Right cardiac atrium (tissue), 5 donors: ENCODE measurements around the gene OR10P1. TPM values are rescaled to one million over a fixed set of nuclear protein-coding genes. Genes with fewer than 3 reads are reported as not detected.
A peak's percentile ranks its signal among the peaks of the same experiment; 100 is the strongest.

Source experiments
- ATAC-seq, 2 donors: fragments of 200-7000 bp; cut with Tn5 transposase; one replicate each; pipeline versions ENCODE4 v1.8.0 to v1.9.1; 2020; ENCODE audit warnings: moderate library complexity in 2 of 2, mild to moderate bottlenecking in 1 of 2
- DNase-seq, 3 donors: peaks; one replicate each; pipeline ENCODE4 v3.0.0-alpha.2; 2020
- H3K27ac ChIP-seq: one replicate; pipeline ENCODE4 v1.5.1; 2013; ENCODE audit warnings: mild to moderate bottlenecking, low read length, control low read depth, moderate library complexity
- H3K27me3 ChIP-seq: one replicate; pipeline ENCODE4 v1.6.1; 2013; ENCODE audit not compliant: control insufficient read depth, insufficient read depth
- H3K4me1 ChIP-seq: one replicate; pipeline ENCODE4 v1.6.1; 2013; ENCODE audit warnings: low read length; ENCODE audit not compliant: control insufficient read depth, insufficient read depth
- H3K4me3 ChIP-seq: one replicate; pipeline ENCODE4 v1.5.1; 2013; ENCODE audit warnings: low read length, control low read depth
- H3K9me3 ChIP-seq: one replicate; pipeline ENCODE4 v1.6.1; 2013; ENCODE audit warnings: low read length; ENCODE audit not compliant: control insufficient read depth
- WGBS: extraction: QIAGEN DNeasy Blood & Tissue Kit; methylation state at CpG from one replicate; pipeline ENCODE4 v1.1.7; 2013; 5-methylcytosine and 5-hydroxymethylcytosine counted together
- intact Hi-C, 4 donors: fragments of 100-400 bp; cut with DNase I; formaldehyde crosslinking; loops; one replicate each; pipeline versions ENCODE4 v1.11.0 to v1.14.0; 2022 to 2023
- polyA plus RNA-seq: library from polyadenylated mRNA; stranded (reverse); fragments of 200-250 nt; gene quantifications from one replicate; pipeline ENCODE4 v1.2.3, GENCODE V29; 2013
- total RNA-seq, 4 donors: library from RNA; stranded (reverse); fragmentation: NEBNext Ultra II Directional; extraction: Animal tissue kit (Norgen Biotek cat#: 25700); gene quantifications; one replicate each; pipeline ENCODE4 v1.2.1, GENCODE V29; 2021
- donor health status: healthy with polysubstance abuse.
- donor health status: DM: no; HTN: yes; CAD: no.
- donor health status: DM: no; HTN: no; CAD: no.
- donor health status: DM: no; HTN: yes; CAD: no; lungs with severe emphysema.
- donor health status: DM: yes; HTN: yes; CAD: no.

The OR10P1 gene
- total and polyA plus RNA-seq, 5 donors, result 1.3 to 2.9 (median 1.5) TPM

DNA sequence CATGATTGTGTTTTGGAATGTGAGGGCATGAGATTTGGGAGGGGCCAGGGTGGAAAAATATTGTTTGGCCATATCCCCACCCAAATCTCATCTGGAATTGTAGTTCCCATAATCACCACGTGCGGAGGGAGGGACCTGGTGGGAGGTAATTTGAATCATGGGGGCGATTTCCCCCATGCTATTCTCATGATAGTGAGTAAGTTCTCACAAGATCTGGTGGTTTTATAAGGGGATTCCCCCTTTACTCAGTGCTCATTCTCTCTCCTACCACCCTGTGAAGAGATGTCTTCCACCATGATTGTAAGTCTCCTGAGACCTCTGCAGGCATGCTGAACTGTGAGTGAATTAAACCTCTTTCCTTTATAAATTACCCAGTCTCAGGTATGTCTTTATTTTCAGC is 15.7 kb downstream of the OR10P1 start:
- WGBS, result 83% methylated on average over 3 of the region's 3 CpGs
- Histone ChIP-seq H3K9me3 (no peaks in the 10 kb centered on the region), H3K4me3 (no peak overlapping the region), H3K27ac (no peak overlapping the region), H3K4me1 (no peaks in the 10 kb centered on the region), H3K27me3 (no peaks in the 10 kb centered on the region)
- intact Hi-C loops, result no loop called here
- no peak for ATAC-seq
- no peak for DNase-seq

DNA sequence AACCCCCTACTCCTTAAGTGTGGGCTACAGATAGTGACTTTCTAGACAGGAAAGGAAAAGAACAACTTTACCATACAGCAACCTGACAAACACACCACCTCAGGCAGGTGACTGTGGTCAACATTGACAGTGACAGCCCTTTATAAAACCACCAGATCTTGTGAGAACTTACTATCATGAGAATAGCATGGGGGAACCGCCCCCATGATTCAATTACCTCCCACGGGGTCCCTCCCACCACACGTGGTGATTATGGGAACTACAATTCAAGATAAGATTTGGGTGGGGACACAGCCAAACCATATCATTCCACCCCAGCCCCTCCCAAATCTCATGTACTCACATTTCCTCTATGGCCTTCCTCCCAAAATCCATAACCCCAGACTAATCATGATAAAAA is 16.3 kb downstream of the OR10P1 start:
- H3K4me3 ChIP-seq, result no peak overlapping the region
- intact Hi-C loops, result no loop called here
- 57% methylated on average over 3 of the region's 3 CpGs for WGBS
- H3K27me3 ChIP-seq, result no peaks in the 10 kb centered on the region
- H3K9me3 ChIP-seq, result no peaks in the 10 kb centered on the region
- no peaks in the 10 kb centered on the region for H3K4me1 ChIP-seq
- DNase-seq (no peak), ATAC-seq (no peak)
- H3K27ac ChIP-seq, result no peak overlapping the region

DNA sequence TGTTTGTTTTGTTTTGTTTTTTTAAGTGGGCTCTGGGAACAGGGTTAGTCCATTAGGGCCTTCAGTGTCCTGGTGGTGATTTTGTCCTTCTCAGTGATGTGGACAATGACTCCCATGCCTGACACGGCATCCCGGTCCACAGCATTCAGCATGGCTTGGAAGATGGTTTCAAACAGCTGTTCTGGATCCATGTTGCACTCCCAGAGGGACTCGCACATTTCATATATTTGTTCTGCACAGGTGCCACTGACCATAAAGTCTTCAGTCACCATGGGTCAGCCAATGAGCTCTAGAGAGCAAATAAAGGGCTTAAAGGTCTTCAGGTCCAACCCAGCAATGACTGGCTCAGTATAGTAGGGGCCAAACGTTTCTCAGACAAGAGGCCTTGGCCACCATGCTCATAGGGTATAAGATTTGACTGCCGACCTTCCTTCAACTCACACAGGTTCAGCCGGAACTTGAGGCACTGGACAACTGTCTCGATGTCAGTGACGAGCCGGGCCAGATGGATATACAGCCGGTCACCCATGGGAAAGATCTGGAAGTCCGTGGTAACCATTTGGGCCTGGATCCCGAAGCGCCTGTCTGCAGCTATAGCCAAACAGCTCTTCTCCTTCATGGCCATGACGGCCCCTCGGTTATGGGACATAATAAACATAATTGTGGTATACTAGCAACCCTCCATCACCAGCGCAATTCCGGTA is 18.0 kb downstream of the OR10P1 start:
- peaks cover 3% of the 10 kb centered on the region for H3K4me1 ChIP-seq
- WGBS, result 85% methylated on average over 17 of the region's 17 CpGs
- intact Hi-C loops, result no loop called here
- no peaks in the 10 kb centered on the region for H3K9me3 ChIP-seq
- no peak overlapping the region for H3K4me3 ChIP-seq
- ATAC-seq (no peak), DNase-seq (no peak)
- no peak overlapping the region for H3K27ac ChIP-seq
- no peaks in the 10 kb centered on the region for H3K27me3 ChIP-seq

DNA sequence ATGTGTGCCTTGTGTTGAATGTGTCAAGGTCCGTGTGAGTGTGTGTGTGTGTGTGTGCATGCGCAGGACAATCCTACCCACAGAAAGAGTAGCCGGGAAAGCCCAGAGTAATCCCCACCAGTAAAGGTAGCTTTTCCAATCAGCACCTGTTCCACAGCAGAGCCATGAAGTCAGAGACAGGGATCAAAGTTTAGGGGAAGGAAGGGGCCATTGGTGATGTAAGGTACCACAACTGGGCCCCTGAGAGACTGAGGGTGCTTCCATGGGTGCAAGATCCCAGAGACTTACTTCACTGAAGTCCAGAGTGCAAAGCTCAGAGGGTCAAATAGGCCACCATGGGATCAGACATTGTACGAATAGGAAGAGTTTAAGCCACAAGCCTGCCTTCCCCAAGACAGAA is 20.5 kb downstream of the OR10P1 start:
- Histone ChIP-seq H3K27me3 (no peaks in the 10 kb centered on the region), H3K4me1 (peaks cover 3% of the 10 kb centered on the region), H3K4me3 (no peak overlapping the region), H3K27ac (peak overlapping the region; percentile 97), H3K9me3 (no peaks in the 10 kb centered on the region)
- intact Hi-C loops, result no loop called here
- DNase-seq (no peak), ATAC-seq (no peak)
- WGBS, result 56% methylated on average over 4 of the region's 4 CpGs

DNA sequence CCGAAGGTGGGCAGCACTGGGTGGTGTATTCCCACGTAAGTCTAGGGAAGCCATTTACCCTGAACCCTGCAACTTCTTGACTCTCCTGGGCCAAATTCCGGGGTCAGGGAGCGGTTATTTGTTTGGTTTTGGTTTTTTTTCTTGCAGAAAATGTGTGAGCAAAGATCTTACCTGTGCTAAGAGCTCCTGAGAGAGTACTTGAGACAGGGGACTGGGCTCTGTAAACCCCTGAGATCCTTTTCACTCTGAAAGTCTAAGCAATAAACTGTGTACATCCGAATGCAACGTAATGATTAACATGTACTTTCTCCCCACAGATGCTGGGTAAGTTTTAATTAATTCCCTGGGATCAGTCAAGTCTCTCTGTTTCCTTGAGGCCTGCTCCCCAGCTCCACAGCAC is 21.5 kb downstream of the OR10P1 start:
- no peak for DNase-seq
- intact Hi-C loops, result no loop called here
- Histone ChIP-seq H3K9me3 (no peaks in the 10 kb centered on the region), H3K27me3 (no peaks in the 10 kb centered on the region), H3K4me3 (no peak overlapping the region), H3K27ac (peak overlapping the region; percentile 97), H3K4me1 (peaks cover 3% of the 10 kb centered on the region)
- 87% methylated on average over 6 of the region's 6 CpGs for WGBS
- ATAC-seq, result no peak

DNA sequence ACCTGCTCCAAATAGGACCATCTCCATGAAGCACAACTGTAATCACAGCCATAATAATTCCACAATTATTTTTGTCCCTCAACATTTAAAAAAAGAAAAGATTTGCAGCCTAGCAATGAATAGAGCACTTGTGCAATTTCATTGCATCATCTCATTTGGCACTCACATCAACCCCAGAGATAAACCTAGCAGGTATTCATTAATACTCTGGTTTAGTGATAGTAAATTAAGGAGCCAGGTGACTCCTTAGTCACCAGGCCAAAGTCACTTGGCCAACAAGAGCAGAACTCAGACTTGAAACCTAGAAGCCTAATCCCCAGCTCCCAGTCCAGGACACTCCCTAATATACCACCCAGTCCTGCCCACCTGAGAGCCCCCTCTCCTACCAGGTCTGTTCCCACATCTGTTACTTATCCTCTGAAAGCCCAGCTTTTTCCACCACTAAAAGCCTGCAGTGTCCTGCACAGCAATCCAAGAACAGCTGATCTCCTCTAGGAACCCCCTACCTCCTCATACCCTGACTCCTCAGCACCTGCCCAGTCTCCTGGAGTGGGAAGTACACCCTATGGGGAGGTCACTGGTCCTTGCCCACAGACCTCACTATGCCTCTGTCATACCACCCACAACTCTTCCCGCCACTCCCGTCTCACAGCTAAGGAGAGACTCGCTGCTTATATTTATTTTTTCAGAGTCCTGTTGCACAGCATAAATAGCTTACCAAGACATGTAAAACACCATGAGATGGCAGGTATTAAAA is 22.1 kb downstream of the OR10P1 start:
- H3K4me3 ChIP-seq, result no peak overlapping the region
- no peaks in the 10 kb centered on the region for H3K9me3 ChIP-seq
- no peaks in the 10 kb centered on the region for H3K27me3 ChIP-seq
- peaks cover 3% of the 10 kb centered on the region for H3K4me1 ChIP-seq
- peak overlapping the region; percentile 97 for H3K27ac ChIP-seq
- ATAC-seq, result peak; percentile 46 to 51
- intact Hi-C loops, result no loop called here
- no peak for DNase-seq
- 45% methylated on average over 3 of the region's 3 CpGs for WGBS

DNA sequence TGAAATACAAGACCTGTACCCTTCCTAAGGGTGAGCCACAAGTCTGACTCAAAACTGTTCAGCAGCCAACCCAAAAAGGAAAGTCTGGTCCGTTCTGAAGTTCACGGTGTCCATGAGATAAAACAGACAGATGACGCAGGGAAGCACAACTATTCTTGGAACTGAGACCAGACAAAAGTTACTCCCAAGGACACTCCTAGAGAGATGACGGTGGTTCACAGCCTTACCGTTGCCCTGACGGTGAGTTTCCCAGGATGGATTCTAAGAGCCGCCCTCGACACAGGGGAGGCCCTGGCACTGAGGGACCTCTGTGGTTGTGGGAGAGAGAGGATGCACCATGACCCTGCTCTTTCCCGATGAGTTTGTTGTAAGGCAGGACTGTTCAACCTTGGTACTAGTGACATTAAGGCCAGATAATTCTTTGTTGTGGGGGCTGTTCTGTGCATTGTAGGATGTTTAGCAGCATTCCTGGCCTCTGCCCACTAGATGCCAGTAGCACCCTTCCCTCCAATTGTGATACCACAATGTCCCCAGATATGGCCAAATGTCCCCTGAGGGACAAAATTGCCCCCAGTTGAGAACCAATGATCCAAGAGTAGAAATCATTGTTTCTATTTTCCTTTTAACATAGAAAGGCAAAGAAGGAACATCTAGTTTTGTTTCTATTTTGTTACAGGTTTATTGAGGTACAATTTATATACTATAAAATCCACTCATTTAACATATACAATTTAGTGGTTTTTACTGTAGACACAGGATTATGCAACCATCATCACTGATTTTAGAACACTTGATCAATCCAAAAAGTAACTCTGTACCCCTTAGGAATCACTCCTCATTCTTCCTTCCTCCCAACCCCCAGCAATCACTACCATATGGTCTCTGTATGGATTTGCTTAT is 23.0 kb downstream of the OR10P1 start:
- peak; percentile 86 for ATAC-seq
- intact Hi-C loops, result no loop called here

DNA sequence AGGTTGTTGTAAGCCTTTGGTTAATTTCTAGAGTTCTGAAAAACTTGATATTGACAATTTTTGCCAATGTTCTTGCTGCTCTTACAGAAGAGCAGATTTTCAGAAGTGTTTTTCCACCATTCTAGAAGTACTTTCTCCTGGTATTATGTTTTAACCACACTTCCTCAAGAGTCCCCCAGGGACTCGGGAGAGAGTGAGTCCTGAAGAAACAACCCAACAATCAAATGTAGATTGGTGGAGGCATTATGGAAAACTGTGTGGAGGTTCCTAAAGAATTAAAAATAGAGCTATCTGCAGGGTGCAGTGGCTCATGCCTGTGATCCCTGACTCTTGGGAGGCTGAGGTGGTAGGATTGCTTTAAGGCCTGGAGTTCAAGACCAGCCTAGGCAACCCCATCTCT is 26.7 kb downstream of the OR10P1 start:
- DNase-seq, result no peak
- Histone ChIP-seq H3K4me3 (no peak overlapping the region), H3K27ac (no peak overlapping the region), H3K4me1 (peaks cover 3% of the 10 kb centered on the region), H3K27me3 (no peaks in the 10 kb centered on the region), H3K9me3 (no peaks in the 10 kb centered on the region)
- intact Hi-C loops, result no loop called here
- 48% methylated on average over 1 of the region's 1 CpG for WGBS
- no peak for ATAC-seq

More for the DNA sequence above, 23.0 kb downstream of the OR10P1 start:
- WGBS, result 28% methylated on average over 9 of the region's 9 CpGs
- Histone ChIP-seq H3K4me3 (no peak overlapping the region), H3K27me3 (no peaks in the 10 kb centered on the region), H3K27ac (peak overlapping the region; percentile 92), H3K4me1 (peaks cover 3% of the 10 kb centered on the region), H3K9me3 (no peaks in the 10 kb centered on the region)
- DNase-seq, result peak in 2 of 3 donors; percentile 54 to 64

DNA sequence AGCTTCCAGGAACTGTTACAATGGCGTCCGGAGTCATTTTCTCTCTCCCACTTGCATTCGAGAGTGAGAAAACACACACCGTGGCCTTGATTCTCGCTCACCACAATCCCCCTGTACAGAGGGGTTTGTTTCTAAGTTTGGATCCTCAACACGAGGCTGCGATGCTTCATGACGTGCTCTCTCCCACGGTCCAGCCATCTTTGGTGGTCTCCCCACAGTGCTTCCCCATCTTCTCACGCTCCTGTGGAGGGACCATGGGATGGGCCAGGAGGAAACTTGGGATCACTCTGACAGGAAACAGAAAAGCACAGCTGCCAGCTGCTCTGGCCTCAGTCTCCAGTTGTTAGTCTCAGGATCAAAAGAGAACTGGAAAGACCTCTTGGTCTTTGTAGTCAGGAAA is 28.1 kb downstream of the OR10P1 start:
- Histone ChIP-seq H3K27me3 (no peaks in the 10 kb centered on the region), H3K9me3 (no peaks in the 10 kb centered on the region), H3K27ac (no peak overlapping the region), H3K4me3 (no peak overlapping the region), H3K4me1 (no peaks in the 10 kb centered on the region)
- 83% methylated on average over 10 of the region's 10 CpGs for WGBS
- ATAC-seq (no peak), DNase-seq (no peak)
- intact Hi-C loops, result no loop called here

DNA sequence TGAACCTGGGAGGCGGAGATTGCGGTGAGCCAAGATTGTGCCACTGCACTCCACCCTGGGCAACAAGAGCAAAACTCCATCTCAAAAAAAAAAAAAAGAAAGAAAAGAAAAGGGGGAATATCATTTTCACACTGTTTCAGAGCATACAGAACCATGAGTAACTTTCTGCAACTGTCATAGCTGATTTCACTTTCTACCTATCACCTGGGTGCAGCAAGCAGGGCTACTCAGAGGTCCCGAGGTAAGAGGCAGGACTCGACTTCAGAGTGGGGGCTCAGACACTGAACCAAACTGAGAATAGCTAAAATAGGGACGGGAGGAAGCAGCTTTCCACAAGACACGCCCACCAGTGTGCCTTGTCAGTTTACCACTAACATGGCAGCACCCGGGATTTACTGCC is 29.8 kb downstream of the OR10P1 start:
- Histone ChIP-seq H3K9me3 (no peaks in the 10 kb centered on the region), H3K4me3 (no peak overlapping the region), H3K4me1 (no peaks in the 10 kb centered on the region), H3K27me3 (no peaks in the 10 kb centered on the region), H3K27ac (no peak overlapping the region)
- WGBS, result 75% methylated on average over 7 of the region's 7 CpGs
- no peak for DNase-seq
- ATAC-seq, result no peak
- intact Hi-C loops, result no loop called here

DNA sequence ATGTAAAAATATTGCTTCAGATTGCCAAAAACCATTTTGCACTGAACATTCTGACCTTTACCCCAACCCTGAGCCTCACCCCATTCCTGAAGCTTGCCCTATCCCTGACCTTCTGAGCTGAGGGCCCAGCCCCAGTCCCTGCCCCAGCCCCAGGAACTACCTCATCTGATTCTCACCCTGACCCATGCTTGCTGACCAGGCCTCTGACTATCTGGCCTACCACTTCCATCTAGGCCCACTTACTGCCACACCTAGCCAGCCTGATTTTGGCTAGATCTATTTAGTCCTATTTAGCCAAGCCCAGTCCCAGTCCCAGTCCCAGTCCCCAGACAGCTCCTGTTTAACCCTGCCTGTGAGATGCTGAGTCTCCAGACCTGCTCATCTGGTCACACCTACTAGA is 33.6 kb downstream of the OR10P1 start:
- DNase-seq, result no peak
- intact Hi-C loops, result no loop called here
- Histone ChIP-seq H3K27me3 (no peaks in the 10 kb centered on the region), H3K27ac (no peak overlapping the region), H3K9me3 (no peaks in the 10 kb centered on the region), H3K4me1 (no peaks in the 10 kb centered on the region), H3K4me3 (no peak overlapping the region)
- peak in 1 of 2 donors; percentile 21 for ATAC-seq
